GM21576 (cell line): ENCODE results near the gene OR9Q2.
"Not testable (repeated sequence)": the region's sequence is repeated elsewhere in the genome, so short reads cannot be mapped to it uniquely, and the experiment has no call there.

ENCODE experiments used
- ATAC-seq: cut with Tn5 transposase; IDR thresholded peaks from one replicate; pipeline ENCODE4 v1.9.1; 2021; ENCODE audit warnings: mild to moderate bottlenecking, moderate library complexity; ENCODE audit not compliant: unreplicated experiment

The OR9Q2 gene, protein sequence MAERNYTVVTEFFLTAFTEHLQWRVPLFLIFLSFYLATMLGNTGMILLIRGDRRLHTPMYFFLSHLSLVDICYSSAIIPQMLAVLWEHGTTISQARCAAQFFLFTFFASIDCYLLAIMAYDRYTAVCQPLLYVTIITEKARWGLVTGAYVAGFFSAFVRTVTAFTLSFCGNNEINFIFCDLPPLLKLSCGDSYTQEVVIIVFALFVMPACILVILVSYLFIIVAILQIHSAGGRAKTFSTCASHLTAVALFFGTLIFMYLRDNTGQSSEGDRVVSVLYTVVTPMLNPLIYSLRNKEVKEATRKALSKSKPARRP

DNA sequence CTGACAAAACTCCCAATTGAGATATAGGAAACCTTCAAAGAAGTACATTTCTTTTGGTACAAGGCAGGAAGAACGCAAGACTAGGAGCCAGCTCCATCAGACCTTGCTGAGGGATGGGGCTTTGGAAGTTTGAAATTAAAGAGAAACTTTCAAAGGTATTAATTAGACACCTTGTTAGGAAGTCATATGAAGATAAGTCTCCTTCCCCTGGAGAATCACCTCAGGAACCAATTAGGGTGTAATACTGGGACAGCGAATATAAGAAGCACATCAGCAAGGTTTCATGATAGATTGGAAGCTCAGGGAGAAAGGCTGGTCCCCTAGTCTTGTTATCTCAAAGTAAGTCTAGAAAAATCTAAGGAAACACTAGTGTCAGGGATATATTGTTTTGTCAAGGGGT is at the start of gene OR9Q2:
TSS of gene OR9Q2 (plus strand) at position 301 of the 400 bp plus-strand sequence. CDS start 1,421 bp downstream, outside the sequence.
- ATAC-seq = no peak

- no peak for ATAC-seq
Observed at GRCh38 chr11:58142761-58143160, 46.1 kb upstream of the OR9Q2 start.

GRCh38 chr11:58152781-58153180 is 36.1 kb upstream of the OR9Q2 start:
- no peak for ATAC-seq

DNA sequence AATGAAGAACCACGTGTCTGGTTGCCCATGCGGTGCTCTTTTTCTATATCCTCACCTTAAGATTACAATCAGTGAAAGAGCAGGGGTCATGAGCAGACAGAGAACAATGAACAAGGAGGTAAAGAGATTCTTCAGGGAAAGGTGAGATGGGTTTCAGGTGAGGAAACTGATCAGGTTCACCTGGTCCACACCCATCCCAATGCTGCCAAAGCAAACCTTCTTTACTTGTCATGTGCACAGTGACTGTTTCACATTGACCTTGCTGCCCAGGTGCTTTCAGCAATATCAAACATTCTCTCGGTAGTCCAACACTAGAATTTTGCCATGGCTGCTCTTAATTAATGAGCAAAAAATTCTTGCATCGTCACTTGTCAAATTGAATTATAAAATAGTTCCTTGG is 24.5 kb upstream of the OR9Q2 start:
- no peak for ATAC-seq

DNA sequence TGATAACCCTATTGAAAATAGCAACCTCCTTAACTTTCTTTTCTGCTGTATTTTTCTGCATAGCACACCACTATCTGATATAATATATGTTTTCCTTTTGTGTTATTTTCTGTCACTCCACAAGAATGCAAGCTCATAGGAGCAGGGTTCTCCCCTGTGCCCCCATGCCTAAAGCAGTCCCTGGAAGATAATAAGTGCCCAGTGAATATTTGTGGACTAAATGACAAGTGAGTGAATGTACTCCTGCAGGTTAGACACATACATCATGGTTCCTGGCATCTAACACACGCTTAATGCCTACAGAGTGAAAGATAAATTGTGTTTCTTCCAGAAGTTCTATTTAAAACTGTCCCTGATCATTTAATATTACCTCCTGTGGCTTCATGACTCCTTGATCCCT is 23.9 kb upstream of the OR9Q2 start:
- no peak for ATAC-seq

- no peak for ATAC-seq
Observed at GRCh38 chr11:58165504-58166106, 23.3 kb upstream of the OR9Q2 start.

DNA sequence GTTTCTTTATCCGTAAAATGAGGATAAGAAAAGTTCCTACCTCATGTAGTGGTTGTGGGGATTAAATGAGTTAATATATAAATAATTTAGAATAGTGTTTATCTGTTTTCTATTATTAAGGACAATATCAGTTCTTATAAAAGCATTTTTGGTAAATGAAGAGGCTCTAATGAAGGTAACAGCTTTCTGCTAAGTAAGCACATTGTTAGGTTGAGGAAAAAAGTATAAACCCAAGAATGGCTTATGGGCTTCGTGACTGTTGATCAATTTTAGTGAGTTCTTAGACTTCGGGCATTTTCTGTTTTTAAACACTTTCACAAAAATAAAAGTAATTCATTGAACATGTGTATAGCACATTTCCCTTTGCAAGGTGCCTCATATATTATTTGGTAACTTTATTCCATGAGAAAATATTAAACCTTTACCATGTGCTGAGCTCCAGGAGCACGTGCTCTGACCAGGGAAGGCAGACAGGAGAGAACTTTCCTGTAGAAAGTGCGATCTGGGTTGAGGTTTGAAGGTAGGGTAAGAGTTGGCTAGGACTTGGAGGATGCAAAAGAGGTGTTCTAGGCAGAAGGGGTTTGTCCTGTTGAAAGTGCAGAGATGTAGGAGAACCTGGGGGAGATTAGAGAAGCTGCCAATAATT is 11.3 kb upstream of the OR9Q2 start:
- no peak for ATAC-seq

GRCh38 chr11:58178444-58178843 is 10.4 kb upstream of the OR9Q2 start:
- no peak for ATAC-seq

- no peak for ATAC-seq
Observed at GRCh38 chr11:58179648-58180047, 9.2 kb upstream of the OR9Q2 start.

GRCh38 chr11:58186938-58187337 is 1.9 kb upstream of the OR9Q2 start:
- no peak for ATAC-seq

GRCh38 chr11:58192229-58192628 is 3.4 kb downstream of the OR9Q2 start:
- no peak for ATAC-seq

- no peak for ATAC-seq
Observed at GRCh38 chr11:58193391-58193790, 4.5 kb downstream of the OR9Q2 start.

- no peak for ATAC-seq
Observed at GRCh38 chr11:58195939-58196338, 7.1 kb downstream of the OR9Q2 start.

- no peak for ATAC-seq
Observed at GRCh38 chr11:58199271-58199670, 10.4 kb downstream of the OR9Q2 start.

GRCh38 chr11:58204042-58204441 is 15.2 kb downstream of the OR9Q2 start, which contains the start of gene OR1S2:
Gene OR1S2 (minus strand): TSS chr11:58204142. CDS start chr11:58204142, 0 bp downstream.
- ATAC-seq = no peak

DNA sequence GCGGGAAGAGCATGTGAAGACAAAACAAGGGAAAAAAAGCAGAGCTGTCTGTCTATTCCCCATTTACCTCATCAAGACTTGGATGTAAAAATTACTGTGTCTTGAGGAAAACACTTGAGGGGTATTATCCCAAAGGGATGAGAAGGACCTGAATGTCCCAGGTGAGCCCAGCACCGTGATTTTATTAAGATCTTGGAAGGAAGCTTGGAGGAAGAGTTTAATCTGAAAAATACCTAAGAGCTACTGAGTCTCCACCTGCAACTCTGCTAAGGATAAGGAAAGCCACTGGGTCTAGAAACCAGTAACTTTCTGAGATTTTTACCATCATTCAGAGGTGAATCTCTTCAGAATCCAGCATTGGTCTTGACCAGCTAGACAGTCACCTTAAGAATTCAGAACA is 23.6 kb downstream of the OR9Q2 start, which contains the start of gene OR1S1:
TSS of gene OR1S1 (plus strand) at position 301 of the 400 bp plus-strand sequence.
- ATAC-seq = not testable (repeated sequence)

DNA sequence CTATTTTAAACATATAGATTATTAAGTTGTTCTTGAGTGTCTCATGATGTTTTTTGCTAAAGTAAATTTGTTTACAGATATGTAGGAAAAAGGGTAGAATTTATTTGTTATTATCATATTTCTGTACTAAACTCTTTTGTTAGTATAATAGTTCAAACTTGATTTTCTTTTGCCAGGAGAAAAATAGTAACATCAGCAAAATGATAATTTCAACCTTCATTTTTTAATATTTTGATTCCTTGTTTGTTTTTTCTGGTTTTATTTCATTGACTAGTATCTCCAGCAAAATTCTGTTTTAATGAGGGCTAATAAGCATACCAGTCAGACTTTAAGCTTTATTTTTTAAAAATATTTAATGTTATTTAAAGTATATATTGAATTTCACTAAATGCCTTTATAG is 27.6 kb downstream of the OR9Q2 start:
- ATAC-seq = no peak

DNA sequence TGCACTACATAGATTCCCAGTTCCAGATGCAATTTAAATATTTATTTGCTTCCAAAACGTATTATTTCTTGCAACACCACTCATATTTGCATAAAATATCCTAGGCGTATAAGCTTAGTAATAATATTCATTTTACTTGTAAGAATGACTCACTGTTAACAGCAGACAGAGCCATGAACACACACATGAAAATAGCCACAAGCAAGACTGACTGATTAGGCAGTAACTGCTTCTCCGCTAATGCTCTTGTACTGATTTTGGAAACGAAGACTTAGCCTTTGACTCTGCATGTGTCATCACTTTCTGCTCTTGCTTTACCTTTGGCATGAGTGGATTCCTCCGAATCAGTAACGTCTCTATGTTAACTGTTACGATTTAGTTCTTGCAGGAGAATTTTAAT is 33.9 kb downstream of the OR9Q2 start:
- no peak for ATAC-seq

- no peak for ATAC-seq
Observed at GRCh38 chr11:58227956-58228615, 39.2 kb downstream of the OR9Q2 start.
